ENCODE data around the gene D2HGDH.

DNA sequence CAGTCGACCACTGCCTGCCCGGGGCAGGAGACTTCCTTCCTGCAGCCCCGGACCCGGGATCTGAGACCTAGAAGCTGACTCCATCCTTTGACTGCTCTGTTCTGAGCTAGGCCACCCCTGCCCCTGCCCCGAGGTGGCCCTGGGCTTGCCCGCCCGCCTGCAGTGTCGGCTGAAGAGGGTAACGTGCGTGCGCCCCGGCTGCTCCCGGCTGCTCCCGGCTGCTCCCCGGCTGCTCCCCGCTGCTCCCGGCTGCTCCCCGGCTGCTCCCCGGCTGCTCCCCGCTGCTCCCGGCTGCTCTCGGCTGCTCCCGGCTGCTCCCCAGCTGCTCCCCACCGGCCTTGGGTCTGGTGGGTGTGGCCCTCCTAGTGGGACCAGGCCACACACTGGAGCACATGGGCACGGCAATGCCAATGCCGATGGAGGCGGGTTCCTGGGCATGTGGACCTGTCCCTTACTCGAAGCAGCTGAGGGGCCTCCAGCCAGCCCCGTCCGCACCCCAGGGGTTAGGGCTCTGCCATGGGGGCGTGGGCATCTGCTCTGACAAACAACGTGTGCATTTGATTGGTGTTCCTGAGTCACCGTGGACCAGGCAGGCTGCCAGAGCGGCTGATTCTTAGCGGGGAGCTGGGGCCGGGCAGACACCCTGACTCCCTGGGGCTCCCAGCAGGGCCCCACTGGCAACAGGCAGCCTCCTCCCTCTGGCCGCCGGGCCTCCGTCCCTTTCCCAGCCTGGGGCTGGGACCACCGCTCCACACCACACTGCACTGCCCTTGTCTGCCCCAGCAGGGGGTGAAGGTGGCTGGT lies 40.2 kb downstream of the D2HGDH start:
- TF ChIP-seq POLR2A (IDR thresholded peaks at IDR 0.05) = no peak
- TF ChIP-seq, protein P1, sequence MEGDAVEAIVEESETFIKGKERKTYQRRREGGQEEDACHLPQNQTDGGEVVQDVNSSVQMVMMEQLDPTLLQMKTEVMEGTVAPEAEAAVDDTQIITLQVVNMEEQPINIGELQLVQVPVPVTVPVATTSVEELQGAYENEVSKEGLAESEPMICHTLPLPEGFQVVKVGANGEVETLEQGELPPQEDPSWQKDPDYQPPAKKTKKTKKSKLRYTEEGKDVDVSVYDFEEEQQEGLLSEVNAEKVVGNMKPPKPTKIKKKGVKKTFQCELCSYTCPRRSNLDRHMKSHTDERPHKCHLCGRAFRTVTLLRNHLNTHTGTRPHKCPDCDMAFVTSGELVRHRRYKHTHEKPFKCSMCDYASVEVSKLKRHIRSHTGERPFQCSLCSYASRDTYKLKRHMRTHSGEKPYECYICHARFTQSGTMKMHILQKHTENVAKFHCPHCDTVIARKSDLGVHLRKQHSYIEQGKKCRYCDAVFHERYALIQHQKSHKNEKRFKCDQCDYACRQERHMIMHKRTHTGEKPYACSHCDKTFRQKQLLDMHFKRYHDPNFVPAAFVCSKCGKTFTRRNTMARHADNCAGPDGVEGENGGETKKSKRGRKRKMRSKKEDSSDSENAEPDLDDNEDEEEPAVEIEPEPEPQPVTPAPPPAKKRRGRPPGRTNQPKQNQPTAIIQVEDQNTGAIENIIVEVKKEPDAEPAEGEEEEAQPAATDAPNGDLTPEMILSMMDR (IDR thresholded peaks at IDR 0.05) = no peak

Data from prostate gland (tissue), 2 donors.